Erythroblast (primary cell): ENCODE data around the gene MS4A15.

Experiments
- GATA1 ChIP-seq: IDR thresholded peaks from 2 replicates; pipeline ENCODE4 v1.6.1; 2011; ENCODE audit warnings: low read depth, mild to moderate bottlenecking, control low read depth, low read length, moderate library complexity
- POLR2A ChIP-seq: IDR thresholded peaks from 2 replicates; pipeline ENCODE4 v1.6.1; 2011; ENCODE audit warnings: mild to moderate bottlenecking, low read length

DNA sequence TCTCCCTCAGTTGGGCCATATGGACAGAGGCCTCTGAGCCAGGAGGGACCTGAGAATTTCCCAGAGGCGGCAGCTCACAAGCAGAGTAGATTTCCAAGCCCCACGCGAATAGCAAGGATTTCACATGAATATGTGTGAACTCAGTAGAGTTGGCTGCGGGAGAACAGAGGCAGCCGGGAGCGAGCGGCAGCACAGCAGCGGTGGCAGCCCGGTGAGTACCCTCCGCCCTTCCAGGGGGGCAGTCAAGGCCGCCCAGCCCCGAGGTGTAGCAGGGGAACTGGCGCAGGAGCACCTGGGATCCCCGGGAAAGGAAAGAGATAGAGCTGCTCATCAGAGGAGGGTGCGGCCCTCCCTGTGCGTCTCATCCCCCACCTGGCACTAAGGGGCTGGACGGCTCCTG lies 8.4 kb upstream of the MS4A15 start:
- no peak for TF ChIP-seq POLR2A
- TF ChIP-seq GATA1: no peak
